ENCODE results near the gene CLTA. TPM values are rescaled to one million over a fixed set of nuclear protein-coding genes. Genes with fewer than 3 reads are reported as not detected.
A peak's percentile ranks its signal among the peaks of the same experiment; 100 is the strongest.
"Not testable (repeated sequence)": the region's sequence is repeated elsewhere in the genome, so short reads cannot be mapped to it uniquely, and the experiment has no call there.

Gene CLTA
- total and polyA plus RNA-seq, 2 donors, result 120 to 210 TPM

GRCh38 chr9:36150574-36151315 lies 40.0 kb upstream of the CLTA start:
- no peak for DNase-seq (ENCODE audit: extremely low spot score)
- H3K4me3 ChIP-seq (ENCODE audit: low read depth, low read length), result no peak overlapping the region
- H3K27ac ChIP-seq (ENCODE audit: low read depth), result no peak overlapping the region
- no peaks in the 10 kb centered on the region for H3K36me3 ChIP-seq (ENCODE audit: insufficient read depth)
- WGBS, result 61% methylated on average over 4 of the region's 4 CpGs
- H3K4me1 ChIP-seq (ENCODE audit: insufficient read depth), result no peaks in the 10 kb centered on the region

- DNase-seq (ENCODE audit: extremely low spot score), result no peak
- no peaks in the 10 kb centered on the region for H3K4me1 ChIP-seq (ENCODE audit: insufficient read depth)
- 79% methylated on average over 14 of the region's 14 CpGs for WGBS
Measured at GRCh38 chr9:36151316-36152210, 39.2 kb upstream of the CLTA start.

GRCh38 chr9:36152741-36153438 lies 37.8 kb upstream of the CLTA start:
- no peaks in the 10 kb centered on the region for H3K36me3 ChIP-seq (ENCODE audit: insufficient read depth)
- no peak overlapping the region for H3K27ac ChIP-seq (ENCODE audit: low read depth)
- 89% methylated on average over 10 of the region's 10 CpGs for WGBS
- no peak overlapping the region for H3K4me3 ChIP-seq (ENCODE audit: low read depth, low read length)
- DNase-seq (ENCODE audit: extremely low spot score), result no peak
- no peaks in the 10 kb centered on the region for H3K4me1 ChIP-seq (ENCODE audit: insufficient read depth)

More at GRCh38 chr9:36151316-36152210, 39.2 kb upstream of the CLTA start:
- no peaks in the 10 kb centered on the region for H3K36me3 ChIP-seq (ENCODE audit: insufficient read depth)
- H3K27ac ChIP-seq (ENCODE audit: low read depth), result no peak overlapping the region
- no peak overlapping the region for H3K4me3 ChIP-seq (ENCODE audit: low read depth, low read length)

GRCh38 chr9:36153746-36154145 lies 37.0 kb upstream of the CLTA start:
- no peak for DNase-seq (ENCODE audit: extremely low spot score)
- no peak overlapping the region for H3K4me3 ChIP-seq (ENCODE audit: low read depth, low read length)
- H3K4me1 ChIP-seq (ENCODE audit: insufficient read depth), result no peaks in the 10 kb centered on the region
- H3K36me3 ChIP-seq (ENCODE audit: insufficient read depth), result no peaks in the 10 kb centered on the region
- WGBS, result 76% methylated on average over 9 of the region's 9 CpGs
- H3K27ac ChIP-seq (ENCODE audit: low read depth), result peak overlapping the region; percentile 65

GRCh38 chr9:36154331-36154952 lies 36.3 kb upstream of the CLTA start:
- peak; percentile 51 for DNase-seq (ENCODE audit: extremely low spot score)
- Histone ChIP-seq H3K27ac (ENCODE audit: low read depth) (peak overlapping the region; percentile 52), H3K4me3 (ENCODE audit: low read depth, low read length) (no peak overlapping the region), H3K4me1 (ENCODE audit: insufficient read depth) (no peaks in the 10 kb centered on the region), H3K36me3 (ENCODE audit: insufficient read depth) (no peaks in the 10 kb centered on the region)
- WGBS, result 17% methylated on average over 11 of the region's 11 CpGs

GRCh38 chr9:36156116-36156515 lies 34.6 kb upstream of the CLTA start:
- no peaks in the 10 kb centered on the region for H3K36me3 ChIP-seq (ENCODE audit: insufficient read depth)
- no peak overlapping the region for H3K27ac ChIP-seq (ENCODE audit: low read depth)
- no peak overlapping the region for H3K4me3 ChIP-seq (ENCODE audit: low read depth, low read length)
- no peak for DNase-seq (ENCODE audit: extremely low spot score)
- no peaks in the 10 kb centered on the region for H3K4me1 ChIP-seq (ENCODE audit: insufficient read depth)
- WGBS, result 90% methylated on average over 6 of the region's 6 CpGs

- Histone ChIP-seq H3K36me3 (ENCODE audit: insufficient read depth) (no peaks in the 10 kb centered on the region), H3K4me3 (ENCODE audit: low read depth, low read length) (no peak overlapping the region), H3K27ac (ENCODE audit: low read depth) (no peak overlapping the region), H3K4me1 (ENCODE audit: insufficient read depth) (no peaks in the 10 kb centered on the region)
- 61% methylated on average over 2 of the region's 2 CpGs for WGBS
- no peak for DNase-seq (ENCODE audit: extremely low spot score)
Measured at GRCh38 chr9:36158122-36158521, 32.6 kb upstream of the CLTA start.

GRCh38 chr9:36158917-36159316 lies 31.8 kb upstream of the CLTA start:
- H3K27ac ChIP-seq (ENCODE audit: low read depth), result no peak overlapping the region

GRCh38 chr9:36159509-36159908 lies 31.2 kb upstream of the CLTA start:
- H3K4me1 ChIP-seq (ENCODE audit: insufficient read depth); DNase-seq (ENCODE audit: extremely low spot score); H3K27ac ChIP-seq (ENCODE audit: low read depth); H3K4me3 ChIP-seq (ENCODE audit: low read depth, low read length); H3K36me3 ChIP-seq (ENCODE audit: insufficient read depth): not testable (repeated sequence)
- WGBS, result 93% methylated on average over 4 of the region's 4 CpGs

More at GRCh38 chr9:36158917-36159316, 31.8 kb upstream of the CLTA start:
- DNase-seq (ENCODE audit: extremely low spot score), result no peak
- 48% methylated on average over 7 of the region's 7 CpGs for WGBS
- Histone ChIP-seq H3K4me1 (ENCODE audit: insufficient read depth) (no peaks in the 10 kb centered on the region), H3K36me3 (ENCODE audit: insufficient read depth) (no peaks in the 10 kb centered on the region), H3K4me3 (ENCODE audit: low read depth, low read length) (no peak overlapping the region)

GRCh38 chr9:36160126-36160525 lies 30.6 kb upstream of the CLTA start:
- DNase-seq (ENCODE audit: extremely low spot score); H3K27ac ChIP-seq (ENCODE audit: low read depth); H3K4me3 ChIP-seq (ENCODE audit: low read depth, low read length); H3K36me3 ChIP-seq (ENCODE audit: insufficient read depth); H3K4me1 ChIP-seq (ENCODE audit: insufficient read depth): not testable (repeated sequence)
- WGBS, result 95% methylated on average over 11 of the region's 11 CpGs

- WGBS, result 85% methylated on average over 2 of the region's 2 CpGs
- no peaks in the 10 kb centered on the region for H3K4me1 ChIP-seq (ENCODE audit: insufficient read depth)
- no peaks in the 10 kb centered on the region for H3K36me3 ChIP-seq (ENCODE audit: insufficient read depth)
- H3K27ac ChIP-seq (ENCODE audit: low read depth), result no peak overlapping the region
- H3K4me3 ChIP-seq (ENCODE audit: low read depth, low read length), result no peak overlapping the region
- no peak for DNase-seq (ENCODE audit: extremely low spot score)
Measured at GRCh38 chr9:36161187-36161586, 29.5 kb upstream of the CLTA start.

- no peak for DNase-seq (ENCODE audit: extremely low spot score)
- Histone ChIP-seq H3K4me3 (ENCODE audit: low read depth, low read length) (no peak overlapping the region), H3K4me1 (ENCODE audit: insufficient read depth) (no peaks in the 10 kb centered on the region), H3K27ac (ENCODE audit: low read depth) (no peak overlapping the region), H3K36me3 (ENCODE audit: insufficient read depth) (no peaks in the 10 kb centered on the region)
- WGBS, result 85% methylated on average over 17 of the region's 17 CpGs
Measured at GRCh38 chr9:36162211-36162738, 28.4 kb upstream of the CLTA start.
